PC-9 (cell line): ENCODE results near the gene ZNF488.

Source experiments
- CTCF ChIP-seq: fragments of 200-600 bp; sonication (generic); conservative IDR thresholded peaks from 2 replicates; pipeline ENCODE4 v1.6.1; 2017; ENCODE audit warnings: mixed run types, antibody characterized with exemption, mild to moderate bottlenecking, moderate library complexity
- EZH2 ChIP-seq: fragments of 200-600 bp; sonication (generic); IDR thresholded peaks from 2 replicates; pipeline ENCODE4 v1.8.0; 2017; ENCODE audit warnings: antibody characterized with exemption, low read depth

- TF ChIP-seq EZH2: no peak
- no peak for TF ChIP-seq CTCF
Measured at GRCh38 chr10:47421057-47421952, 37.2 kb upstream of the ZNF488 start.
